Right lobe of liver (tissue), 4 donors: ENCODE measurements around the gene PNPO.

Experiments
- CTCF ChIP-seq, 4 donors: fragments of 200-600 bp in 3 of 4; fragments of 450-650 bp in 1 of 4; IDR thresholded peaks; one replicate each; pipeline versions ENCODE4 v1.5.1 to v1.8.0; 2016 to 2022; ENCODE audit warnings: antibody characterized with exemption in 4 of 4, mild to moderate bottlenecking in 2 of 4
- POLR2A ChIP-seq: fragments of 450-650 bp; IDR thresholded peaks from one replicate; pipeline ENCODE4 v1.6.1; 2017; ENCODE audit warnings: antibody characterized with exemption, mild to moderate bottlenecking
- donor health status: DM: no; HTN: no; CAD: no.
- donor health status: DM: no; HTN: no; CAD: no.
- donor health status: DM: no; HTN: yes; CAD: no.

- TF ChIP-seq POLR2A (no peak), CTCF (IDR thresholded peaks at IDR 0.05) (no peak)
Measured at GRCh38 chr17:47898241-47898640, 43.1 kb upstream of the PNPO start.
